Common myeloid progenitor, CD34-positive (primary cell): ENCODE data around the gene SEPSECS.

Experiments used
- CTCF ChIA-PET: fragments of 350-600 bp; sonication (Branson Sonifier 250); formaldehyde crosslinking; loops from one replicate; lab custom pipeline; 2021; ENCODE audit warnings: antibody characterized with exemption; lab: Charles Lee
- POLR2A ChIA-PET: fragments of 350-600 bp; sonication (Branson Sonifier 250); formaldehyde crosslinking; loops from one replicate; lab custom pipeline; 2021; ENCODE audit warnings: antibody characterized with exemption; lab: Charles Lee
- DNase-seq, 3 donors: peaks; one replicate each; pipeline versions ENCODE4 v3.0.0 to v3.0.0-alpha.2; 2013
- H3K27ac ChIP-seq, 2 experiments: 1 replicate in 1 of 2; 2 replicates in 1 of 2; pipeline ENCODE4 v1.7.0; 2013; ENCODE audit warnings: inconsistent platforms in 2 of 2, low read length in 2 of 2, mild to moderate bottlenecking in 2 of 2, low read depth in 1 of 2, moderate library complexity in 1 of 2; ENCODE audit not compliant: severe bottlenecking in 2 of 2, insufficient read depth in 1 of 2, poor library complexity in 1 of 2
- H3K27me3 ChIP-seq, 5 experiments: replicated peaks in 2 of 5; 1 replicate in 3 of 5; 2 replicates in 2 of 5; pipeline versions ENCODE4 v1.6.1 to v1.7.0; 2013; ENCODE audit warnings: low read length in 4 of 5, mild to moderate bottlenecking in 2 of 5, moderate library complexity in 2 of 5, inconsistent platforms in 1 of 5; ENCODE audit not compliant: insufficient read depth in 5 of 5, control insufficient read depth in 4 of 5
- H3K36me3 ChIP-seq, 4 experiments: 1 replicate in 2 of 4; 2 replicates in 2 of 4; pipeline versions ENCODE4 v1.6.1 to v1.7.0; 2013; ENCODE audit warnings: low read length in 3 of 4, control low read depth in 1 of 4, mild to moderate bottlenecking in 1 of 4; ENCODE audit not compliant: control insufficient read depth in 4 of 4, insufficient read depth in 4 of 4
- H3K4me1 ChIP-seq, 4 experiments: 1 replicate in 3 of 4; 2 replicates in 1 of 4; pipeline versions ENCODE4 v1.6.1 to v1.7.1; 2013; ENCODE audit warnings: low read length in 3 of 4, mild to moderate bottlenecking in 3 of 4, control low read depth in 1 of 4, inconsistent platforms in 1 of 4, moderate library complexity in 1 of 4; ENCODE audit not compliant: control insufficient read depth in 4 of 4, insufficient read depth in 4 of 4; ENCODE audit errors: control extremely low read depth in 1 of 4
- H3K4me3 ChIP-seq, 7 experiments: 1 replicate in 4 of 7; 2 replicates in 3 of 7; pipeline versions ENCODE4 v1.5.1 to v1.7.0; 2013; ENCODE audit warnings: mild to moderate bottlenecking in 7 of 7, low read length in 6 of 7, moderate library complexity in 6 of 7, inconsistent platforms in 2 of 7, low read depth in 2 of 7, control low read depth in 1 of 7; ENCODE audit not compliant: insufficient read depth in 4 of 7, control insufficient read depth in 1 of 7; ENCODE audit errors: extremely low read depth in 1 of 7
- H3K9me3 ChIP-seq, 5 experiments: 1 replicate in 4 of 5; 2 replicates in 1 of 5; pipeline versions ENCODE4 v1.6.1 to v1.7.1; 2013; ENCODE audit warnings: low read length in 4 of 5, mild to moderate bottlenecking in 2 of 5, inconsistent platforms in 1 of 5, low read depth in 1 of 5, moderate library complexity in 1 of 5; ENCODE audit not compliant: control insufficient read depth in 4 of 5, insufficient read depth in 2 of 5; ENCODE audit errors: control extremely low read depth in 1 of 5
- WGBS: methylation state at CpG from one replicate; pipeline ENCODE4 v1.1.5; 2013; ENCODE audit not compliant: insufficient coverage; 5-methylcytosine and 5-hydroxymethylcytosine counted together

The SEPSECS gene

DNA sequence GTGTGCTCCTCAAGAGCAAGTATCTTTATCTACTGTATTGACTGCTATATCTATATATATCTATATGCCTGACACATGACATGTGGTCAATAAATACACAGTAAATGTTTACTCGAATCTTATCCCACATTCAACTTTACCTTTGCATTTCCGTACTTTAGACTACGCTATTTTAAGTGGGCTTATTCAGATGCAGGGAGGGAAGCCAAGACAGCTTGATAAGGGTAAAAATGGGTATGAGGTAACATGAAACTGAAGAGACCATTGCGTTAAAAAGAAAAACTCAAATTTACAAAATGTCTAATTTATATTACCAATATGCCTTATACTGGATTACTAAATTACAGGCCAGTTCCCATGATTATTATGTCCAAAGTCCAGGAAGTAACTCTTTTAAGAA is 17.8 kb downstream of the SEPSECS start:
- Histone ChIP-seq H3K36me3 (peaks cover 0 to 25% (median 9%) of the 10 kb centered on the region in 4 experiments), H3K4me3 (no peak overlapping the region), H3K27me3 (no peaks in the 10 kb centered on the region), H3K27ac (no peak overlapping the region), H3K4me1 (no peaks in the 10 kb centered on the region), H3K9me3 (peaks cover 0 to 2% (median 0%) of the 10 kb centered on the region in 5 experiments)
- WGBS, result no CpG with 5 or more reads among the region's 4 CpGs
- ChIA-PET POLR2A (no interaction called here), CTCF (interaction anchor here (2.7 kb wide), 1 partner anchor 162 kb away, joined by 15 read pairs; no protein-coding TSS in a partner anchor)
- no peak for DNase-seq

DNA sequence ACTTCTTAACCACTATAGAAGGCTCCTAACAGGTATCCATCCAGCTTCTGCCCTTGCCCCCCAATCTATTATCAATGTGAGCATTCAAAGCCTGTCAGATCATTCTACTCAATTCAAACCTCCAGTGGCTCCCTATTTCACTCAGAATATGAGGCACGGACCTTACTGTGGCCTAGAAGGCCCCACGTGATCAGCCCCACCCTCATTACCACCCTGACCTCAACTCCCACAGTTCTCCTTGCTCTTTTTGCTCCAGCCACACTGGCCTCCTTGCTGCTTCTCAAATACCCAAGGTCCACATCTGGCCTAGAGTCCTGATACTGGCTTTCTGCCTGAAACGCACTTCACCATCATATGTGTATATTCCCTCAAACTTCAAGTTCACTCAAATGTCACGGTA is 18.7 kb downstream of the SEPSECS start:
- H3K27me3 ChIP-seq, result no peaks in the 10 kb centered on the region

DNA sequence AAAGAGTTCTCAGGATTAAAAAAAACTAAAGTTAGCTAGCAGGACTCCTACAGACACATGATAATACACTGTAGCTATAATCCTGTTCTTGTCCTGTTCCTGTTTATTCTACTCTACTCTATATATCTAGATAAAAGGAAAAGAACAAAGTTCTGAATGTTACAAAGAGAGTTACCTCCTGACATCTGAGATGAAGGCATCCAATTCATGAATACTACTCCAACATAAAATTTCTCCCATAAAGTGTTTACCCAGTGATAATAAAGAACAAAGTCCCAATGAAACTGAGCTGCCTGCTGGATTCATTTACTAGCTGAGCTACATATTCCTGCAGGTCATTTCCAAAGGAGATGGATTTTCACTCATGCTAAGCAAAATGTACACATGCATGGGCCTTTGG is 27.1 kb downstream of the SEPSECS start:
- peaks cover 0 to 8% (median 5%) of the 10 kb centered on the region in 4 experiments for H3K36me3 ChIP-seq
- POLR2A ChIA-PET, result no interaction called here
- DNase-seq, result no peak
- no peaks in the 10 kb centered on the region for H3K4me1 ChIP-seq
- H3K27ac ChIP-seq, result no peak overlapping the region
- CTCF ChIA-PET, result interaction anchor here (0.9 to 2.6 kb wide), 2 partner anchors 11 to 644 kb away, joined by 3 to 15 read pairs; no protein-coding TSS in a partner anchor
- H3K9me3 ChIP-seq, result peaks cover 0 to 2% (median 0%) of the 10 kb centered on the region in 5 experiments
- H3K4me3 ChIP-seq, result no peak overlapping the region
- no peaks in the 10 kb centered on the region for H3K27me3 ChIP-seq

More for the DNA sequence above, 18.7 kb downstream of the SEPSECS start:
- no peaks in the 10 kb centered on the region for H3K4me1 ChIP-seq
- H3K9me3 ChIP-seq, result peaks cover 0 to 2% (median 0%) of the 10 kb centered on the region in 5 experiments
- peaks cover 0 to 25% (median 9%) of the 10 kb centered on the region in 4 experiments for H3K36me3 ChIP-seq
- WGBS, result 86% methylated on average over 2 of the region's 4 CpGs
- DNase-seq, result no peak
- H3K27ac ChIP-seq, result no peak overlapping the region
- ChIA-PET POLR2A (no interaction called here), CTCF (interaction anchor here (0.7 kb wide), 1 partner anchor 10 kb away, joined by 4 read pairs; no protein-coding TSS in a partner anchor)
- no peak overlapping the region for H3K4me3 ChIP-seq

GRCh38 chr4:25131926-25132325 is 28.3 kb downstream of the SEPSECS start:
- no peaks in the 10 kb centered on the region for H3K9me3 ChIP-seq
- ChIA-PET CTCF (interaction anchor here (1.5 to 2.6 kb wide), 2 partner anchors 9 to 12 kb away, joined by 4 to 15 read pairs; no protein-coding TSS in a partner anchor), POLR2A (no interaction called here)
- H3K36me3 ChIP-seq, result peaks cover 0 to 6% (median 3%) of the 10 kb centered on the region in 4 experiments
- H3K4me1 ChIP-seq, result no peaks in the 10 kb centered on the region
- no peak overlapping the region for H3K4me3 ChIP-seq
- no peaks in the 10 kb centered on the region for H3K27me3 ChIP-seq
- no peak overlapping the region for H3K27ac ChIP-seq
- DNase-seq, result no peak

- Histone ChIP-seq H3K9me3 (no peaks in the 10 kb centered on the region), H3K4me3 (no peak overlapping the region), H3K36me3 (peaks cover 0 to 6% (median 5%) of the 10 kb centered on the region in 4 experiments), H3K27me3 (no peaks in the 10 kb centered on the region), H3K27ac (no peak overlapping the region), H3K4me1 (no peaks in the 10 kb centered on the region)
- CTCF ChIA-PET, result interaction anchor here (1.5 kb wide), 1 partner anchor 10 kb away, joined by 4 read pairs; no protein-coding TSS in a partner anchor
- 100% methylated on average over 2 of the region's 2 CpGs for WGBS
- POLR2A ChIA-PET, result no interaction called here
- no peak for DNase-seq
These were observed 28.9 kb downstream of the SEPSECS start for GRCh38 chr4:25131381-25131780.

DNA sequence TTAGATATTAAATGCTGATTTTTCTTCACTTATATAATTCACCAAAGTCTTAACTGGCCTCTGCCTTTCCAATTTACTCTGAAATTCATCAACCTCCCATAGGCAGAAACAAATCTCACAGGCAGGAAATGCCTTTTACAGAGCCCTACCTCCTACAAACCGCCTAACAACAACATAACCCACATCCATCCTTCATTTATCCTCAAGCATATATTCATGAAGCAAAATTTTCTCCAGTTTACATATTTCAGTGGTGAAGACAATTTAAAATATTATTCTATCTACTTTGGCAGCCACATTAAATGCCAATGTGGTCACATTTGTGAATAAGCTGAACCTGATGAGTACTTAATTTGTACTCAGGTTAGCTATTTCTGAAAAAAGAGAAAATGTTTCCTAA is 30.3 kb downstream of the SEPSECS start:
- no peak overlapping the region for H3K27ac ChIP-seq
- H3K27me3 ChIP-seq, result no peaks in the 10 kb centered on the region
- H3K4me1 ChIP-seq, result no peaks in the 10 kb centered on the region
- WGBS, result 100% methylated on average over 1 of the region's 1 CpG
- peaks cover 6 to 15% (median 10%) of the 10 kb centered on the region in 4 experiments for H3K36me3 ChIP-seq
- H3K9me3 ChIP-seq, result no peaks in the 10 kb centered on the region
- POLR2A ChIA-PET, result no interaction called here
- no peak overlapping the region for H3K4me3 ChIP-seq
- CTCF ChIA-PET, result no interaction called here
- DNase-seq, result no peak

- no peak for DNase-seq
- Histone ChIP-seq H3K27ac (no peak overlapping the region), H3K4me3 (no peak overlapping the region), H3K36me3 (peaks cover 11 to 20% (median 18%) of the 10 kb centered on the region in 4 experiments), H3K4me1 (no peaks in the 10 kb centered on the region), H3K27me3 (no peaks in the 10 kb centered on the region), H3K9me3 (no peaks in the 10 kb centered on the region)
- ChIA-PET POLR2A (no interaction called here), CTCF (no interaction called here)
These were observed 31.6 kb downstream of the SEPSECS start for GRCh38 chr4:25128671-25129070.
